ENCODE results near the gene HPX.
A peak's percentile ranks its signal among the peaks of the same experiment; 100 is the strongest.

Gene HPX

DNA sequence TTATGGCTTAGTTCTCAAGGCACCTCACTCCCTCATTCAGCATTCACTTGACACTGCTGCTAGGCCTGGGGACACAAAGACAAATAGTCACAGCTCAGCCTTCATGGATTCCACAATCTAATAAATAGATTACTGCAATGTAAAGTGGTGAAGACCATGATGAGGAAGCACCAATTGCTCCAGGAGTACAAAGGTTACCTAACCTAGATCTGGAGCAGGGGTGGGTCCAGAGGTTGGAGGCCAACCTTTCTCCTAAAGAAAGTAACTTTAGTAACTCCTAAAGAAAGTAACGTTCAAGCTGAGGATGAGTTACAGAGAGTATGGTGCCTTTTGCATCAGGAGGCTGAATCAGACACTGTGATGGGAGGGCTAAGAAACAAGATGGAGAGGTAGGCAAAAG lies 28.8 kb upstream of the HPX start:
- TF ChIP-seq, protein P1, sequence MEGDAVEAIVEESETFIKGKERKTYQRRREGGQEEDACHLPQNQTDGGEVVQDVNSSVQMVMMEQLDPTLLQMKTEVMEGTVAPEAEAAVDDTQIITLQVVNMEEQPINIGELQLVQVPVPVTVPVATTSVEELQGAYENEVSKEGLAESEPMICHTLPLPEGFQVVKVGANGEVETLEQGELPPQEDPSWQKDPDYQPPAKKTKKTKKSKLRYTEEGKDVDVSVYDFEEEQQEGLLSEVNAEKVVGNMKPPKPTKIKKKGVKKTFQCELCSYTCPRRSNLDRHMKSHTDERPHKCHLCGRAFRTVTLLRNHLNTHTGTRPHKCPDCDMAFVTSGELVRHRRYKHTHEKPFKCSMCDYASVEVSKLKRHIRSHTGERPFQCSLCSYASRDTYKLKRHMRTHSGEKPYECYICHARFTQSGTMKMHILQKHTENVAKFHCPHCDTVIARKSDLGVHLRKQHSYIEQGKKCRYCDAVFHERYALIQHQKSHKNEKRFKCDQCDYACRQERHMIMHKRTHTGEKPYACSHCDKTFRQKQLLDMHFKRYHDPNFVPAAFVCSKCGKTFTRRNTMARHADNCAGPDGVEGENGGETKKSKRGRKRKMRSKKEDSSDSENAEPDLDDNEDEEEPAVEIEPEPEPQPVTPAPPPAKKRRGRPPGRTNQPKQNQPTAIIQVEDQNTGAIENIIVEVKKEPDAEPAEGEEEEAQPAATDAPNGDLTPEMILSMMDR (IDR thresholded peaks at IDR 0.05; ENCODE audit: insufficient read depth, low read depth, low read length, missing control alignments): no peak
- no peak for DNase-seq (ENCODE audit: low read depth)
- H3K4me3 ChIP-seq (ENCODE audit: low read depth, low read length): no peak overlapping the region

DNA sequence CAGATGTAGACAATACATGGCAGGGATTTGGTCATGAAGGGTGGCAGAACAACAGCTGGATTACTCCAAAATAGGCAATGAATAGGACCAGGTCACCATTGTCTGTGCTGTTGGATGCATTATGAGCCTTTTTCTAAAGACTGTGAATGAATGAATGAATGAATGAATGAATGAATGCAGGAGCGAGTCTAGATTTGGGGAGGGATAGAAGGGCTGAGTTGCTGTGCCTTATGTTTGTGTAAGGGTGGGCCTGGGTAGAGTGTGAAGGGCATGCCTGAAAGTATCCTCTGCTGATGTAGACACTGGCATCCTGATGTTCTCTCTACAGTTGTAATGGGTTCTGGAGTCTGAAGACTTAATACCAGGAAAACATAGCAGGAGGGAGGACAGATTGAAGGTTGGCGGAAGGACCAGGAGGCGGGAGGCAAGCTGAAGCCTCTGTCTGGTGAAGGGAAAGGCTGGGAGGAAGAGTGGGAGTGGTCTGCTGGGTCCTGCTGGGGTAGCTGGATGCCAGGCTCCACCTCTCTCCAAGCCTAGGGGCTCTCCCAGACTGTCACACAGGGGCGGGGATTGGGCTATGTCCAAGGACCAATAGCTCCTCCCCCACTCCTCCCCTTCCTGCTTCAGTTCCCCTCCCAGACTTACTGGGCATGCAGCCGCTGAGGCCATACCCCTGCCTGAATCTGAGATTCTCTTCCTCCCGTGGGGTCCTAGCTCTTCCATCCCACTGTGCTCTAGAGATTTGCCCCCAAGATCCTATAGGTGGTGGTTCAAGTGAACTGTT lies 28.1 kb upstream of the HPX start:
- TF ChIP-seq, protein P1 (IDR thresholded peaks at IDR 0.05; ENCODE audit: insufficient read depth, low read depth, low read length, missing control alignments): no peak
- no peak overlapping the region for H3K4me3 ChIP-seq (ENCODE audit: low read depth, low read length)
- peak; percentile 76 for DNase-seq (ENCODE audit: low read depth)

DNA sequence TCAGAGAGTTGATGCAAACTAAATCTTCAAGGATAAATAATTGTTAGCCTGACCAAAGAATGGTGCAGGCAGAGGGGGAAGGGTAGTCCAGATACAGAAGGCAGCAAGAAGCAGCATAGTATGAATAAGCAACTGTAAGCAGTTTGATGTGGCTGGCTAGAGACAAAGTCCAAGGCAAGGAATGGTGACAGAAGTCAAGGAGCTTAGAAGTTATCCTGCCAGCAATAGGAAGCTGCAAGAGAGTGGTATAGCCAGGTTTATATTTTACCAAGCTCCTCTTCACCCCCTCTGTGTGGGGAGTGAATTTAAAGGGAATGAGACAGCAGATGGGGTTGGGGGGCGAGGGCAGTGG lies 18.3 kb upstream of the HPX start:
- DNase-seq (ENCODE audit: low read depth): no peak
- TF ChIP-seq, protein P1 (IDR thresholded peaks at IDR 0.05; ENCODE audit: insufficient read depth, low read depth, low read length, missing control alignments): no peak
- H3K4me3 ChIP-seq (ENCODE audit: low read depth, low read length): no peak overlapping the region

DNA sequence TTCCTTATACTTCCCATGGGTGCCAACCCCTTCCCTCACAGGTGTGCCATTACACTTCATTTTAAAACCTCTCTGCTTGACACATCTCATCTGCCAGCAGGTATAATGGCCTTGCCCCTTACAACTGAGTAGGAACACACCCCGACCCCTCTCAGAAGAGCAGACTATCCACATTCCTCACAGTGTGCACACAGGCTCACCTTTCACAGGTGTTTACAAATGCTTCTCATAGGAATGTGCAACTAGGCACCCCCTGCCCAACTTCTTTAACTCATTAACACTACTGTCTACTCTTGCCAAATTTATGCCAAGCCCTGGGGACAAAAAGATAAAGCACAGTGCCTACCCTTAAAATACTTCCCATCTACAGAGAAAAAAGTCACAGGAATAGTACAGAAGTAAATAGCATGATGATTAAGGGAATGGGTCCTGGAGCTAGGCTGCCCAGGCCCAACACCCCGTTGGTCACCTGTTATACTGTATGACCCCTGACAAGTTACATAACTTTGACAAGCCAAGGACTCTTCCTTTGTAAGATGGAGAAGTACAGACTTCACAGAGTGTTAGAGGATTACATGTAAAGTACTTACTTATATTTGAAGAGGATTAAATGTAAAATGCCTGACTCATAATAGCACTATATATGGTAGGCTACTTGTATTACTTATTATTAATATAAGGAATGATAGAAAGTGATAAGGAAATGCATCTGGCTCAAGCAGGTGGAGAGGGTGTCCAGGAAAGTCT lies 17.7 kb upstream of the HPX start:
- no peak overlapping the region for H3K4me3 ChIP-seq (ENCODE audit: low read depth, low read length)
- DNase-seq (ENCODE audit: low read depth): no peak
- TF ChIP-seq, protein P1 (IDR thresholded peaks at IDR 0.05; ENCODE audit: insufficient read depth, low read depth, low read length, missing control alignments): no peak

DNA sequence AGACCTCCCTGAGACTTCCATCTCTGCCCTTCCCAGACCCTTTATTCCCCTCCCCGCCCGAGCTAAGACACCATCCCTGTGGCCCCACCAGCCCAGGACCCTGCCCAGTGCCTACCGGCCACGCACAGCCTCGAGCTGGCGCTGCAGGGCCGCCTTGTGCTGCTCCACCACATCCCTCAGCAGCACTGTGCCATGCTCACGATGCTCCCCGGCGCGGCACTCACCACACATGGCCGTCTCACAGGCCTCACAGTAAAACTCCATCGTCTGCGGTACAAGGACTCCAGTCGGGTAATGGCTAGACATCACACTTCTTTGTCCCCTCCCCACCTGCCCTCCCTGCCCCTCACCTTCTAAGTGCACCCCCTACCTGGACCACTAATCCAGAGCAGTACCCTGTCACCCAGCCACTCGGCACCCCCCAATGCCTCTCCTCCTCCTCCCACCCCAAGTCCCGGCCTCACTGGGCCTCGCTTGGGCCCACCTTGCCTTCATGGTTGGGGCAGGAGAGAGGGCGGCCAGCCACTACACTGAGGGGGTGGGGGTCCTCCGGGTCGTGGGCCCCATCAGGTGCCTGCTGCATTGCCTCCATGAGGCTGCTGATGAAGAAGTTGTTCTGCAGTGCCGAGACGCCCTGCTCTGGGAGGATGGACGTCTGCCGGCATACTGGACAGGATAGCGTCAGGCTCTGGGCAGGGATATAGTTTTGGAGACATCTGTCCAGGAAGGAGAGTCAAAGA lies 17.0 kb upstream of the HPX start:
- TF ChIP-seq, protein P1 (IDR thresholded peaks at IDR 0.05; ENCODE audit: insufficient read depth, low read depth, low read length, missing control alignments): no peak
- no peak for DNase-seq (ENCODE audit: low read depth)
- no peak overlapping the region for H3K4me3 ChIP-seq (ENCODE audit: low read depth, low read length)

DNA sequence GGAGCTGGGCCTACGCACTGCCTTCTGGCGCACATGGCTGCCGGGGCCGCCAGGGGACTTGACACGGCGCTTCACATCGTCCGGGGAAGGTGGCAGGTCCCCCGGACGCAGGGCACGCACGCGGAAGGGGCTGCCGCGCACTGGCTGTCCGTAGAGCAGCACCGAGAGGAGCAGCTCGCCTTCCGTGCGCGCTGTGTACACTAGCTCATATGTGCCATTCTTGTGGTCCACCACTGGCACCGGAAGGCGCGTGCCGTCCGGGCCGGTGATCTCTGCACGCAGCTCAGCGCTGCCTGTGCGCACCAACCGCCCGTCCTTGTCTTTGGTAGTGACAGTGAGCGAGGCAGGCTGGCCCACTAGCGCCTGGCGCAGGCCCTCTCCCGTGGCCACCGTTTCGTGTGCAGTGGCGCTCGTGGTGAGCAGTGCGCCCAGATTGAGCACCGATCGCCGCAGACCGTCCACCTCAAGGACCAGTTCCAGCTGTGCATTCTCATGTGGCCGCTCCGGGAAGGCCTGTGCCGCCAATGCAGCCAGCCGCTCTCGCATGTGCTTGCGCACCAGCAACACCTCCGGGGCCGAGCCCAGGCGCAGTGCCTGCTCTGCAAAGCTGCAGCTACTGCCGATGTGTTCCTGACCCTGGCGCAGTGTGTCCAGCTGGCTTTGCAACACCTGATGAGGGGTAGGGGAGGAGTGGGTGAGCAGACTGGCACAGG lies 15.7 kb upstream of the HPX start:
- no peak for DNase-seq (ENCODE audit: low read depth)
- TF ChIP-seq, protein P1 (IDR thresholded peaks at IDR 0.05; ENCODE audit: insufficient read depth, low read depth, low read length, missing control alignments): no peak
- no peak overlapping the region for H3K4me3 ChIP-seq (ENCODE audit: low read depth, low read length)
